CD4-positive, alpha-beta T cell (primary cell): ENCODE measurements around the gene GPR183. TPM values are rescaled to one million over a fixed set of nuclear protein-coding genes. Genes with fewer than 3 reads are reported as not detected.

ENCODE experiments used
- ATAC-seq: fragments of 200-7000 bp; cut with Tn5 transposase; one replicate; pipeline ENCODE4 v1.10.0; 2022; ENCODE audit warnings: mild to moderate bottlenecking; ENCODE audit not compliant: poor library complexity
- CTCF ChIA-PET: fragments of 350-600 bp; sonication (Branson Sonifier 250); formaldehyde crosslinking; loops from one replicate; lab custom pipeline; 2021; ENCODE audit warnings: antibody characterized with exemption, inconsistent platforms; lab: Charles Lee
- POLR2A ChIA-PET: fragments of 350-600 bp; sonication (Branson Sonifier 250); formaldehyde crosslinking; loops from one replicate; lab custom pipeline; 2021; ENCODE audit warnings: antibody characterized with exemption, inconsistent platforms; lab: Charles Lee
- DNase-seq, 14 experiments: peaks; one replicate each; pipeline ENCODE4 v3.0.0-alpha.2; 2013 to 2020; ENCODE audit warnings: mixed read lengths in 2 of 14
- H3K27ac ChIP-seq, 2 donors: one replicate each; pipeline versions ENCODE4 v1.5.1 to v1.7.0; 2013; ENCODE audit warnings: low read length in 2 of 2, low read depth in 1 of 2, mild to moderate bottlenecking in 1 of 2
- H3K27me3 ChIP-seq, 2 experiments: 1 replicate in 1 of 2; 2 replicates in 1 of 2; pipeline versions ENCODE4 v1.6.1 to v1.7.0; 2013; ENCODE audit warnings: low read length in 2 of 2, control low read depth in 1 of 2, mild to moderate bottlenecking in 1 of 2, moderate library complexity in 1 of 2; ENCODE audit not compliant: insufficient read depth in 2 of 2, control insufficient read depth in 1 of 2
- H3K36me3 ChIP-seq: one replicate; pipeline ENCODE4 v1.6.1; 2013; ENCODE audit warnings: low read length, control low read depth; ENCODE audit not compliant: insufficient read depth
- H3K4me1 ChIP-seq: one replicate; pipeline ENCODE4 v1.6.1; 2013; ENCODE audit warnings: low read length, control low read depth; ENCODE audit not compliant: insufficient read depth
- H3K4me3 ChIP-seq: one replicate; pipeline ENCODE4 v1.5.1; 2013; ENCODE audit warnings: mild to moderate bottlenecking, low read length, moderate library complexity
- H3K9me3 ChIP-seq, 2 experiments: 1 replicate in 1 of 2; 2 replicates in 1 of 2; pipeline versions ENCODE4 v1.6.1 to v1.7.0; 2013; ENCODE audit warnings: low read length in 2 of 2, mild to moderate bottlenecking in 2 of 2, control low read depth in 1 of 2, moderate library complexity in 1 of 2; ENCODE audit not compliant: control insufficient read depth in 1 of 2, insufficient read depth in 1 of 2
- H3K27ac Mint-ChIP-seq: one replicate; pipeline ENCODE4 v1.8.0; 2020; ENCODE audit warnings: mixed read lengths
- H3K27me3 Mint-ChIP-seq: one replicate; pipeline ENCODE4 v1.8.0; 2021; ENCODE audit warnings: mixed read lengths
- H3K36me3 Mint-ChIP-seq: one replicate; pipeline ENCODE4 v1.8.0; 2021; ENCODE audit warnings: low read depth, mixed read lengths
- H3K4me1 Mint-ChIP-seq: one replicate; pipeline ENCODE4 v1.8.0; 2021; ENCODE audit warnings: low read depth, mixed read lengths
- H3K4me3 Mint-ChIP-seq: one replicate; pipeline ENCODE4 v1.8.0; 2020; ENCODE audit warnings: mild to moderate bottlenecking, mixed read lengths
- H3K9me3 Mint-ChIP-seq: one replicate; pipeline ENCODE4 v1.8.0; 2020; ENCODE audit warnings: mixed read lengths
- CTCF ChIP-seq: fragments of 200-600 bp; IDR thresholded peaks from one replicate; pipeline ENCODE4 v1.8.0; 2022; ENCODE audit warnings: antibody characterized with exemption, mild to moderate bottlenecking
- intact Hi-C, 2 experiments: fragments of 100-400 bp; cut with DNase I in 1 of 2; cut with micrococcal nuclease in 1 of 2; formaldehyde crosslinking; loops; one replicate each; pipeline versions ENCODE4 v1.15.1 to v1.9.0; 2023 to 2025; cut with DNase I, micrococcal nuclease
- total RNA-seq, 174 experiments: library from RNA in 2 of 174; stranded (reverse) in 2 of 174; gene quantifications; one replicate each; pipeline ENCODE4 v1.2.3 and lab custom pipeline; 2021 to 2026

Gene GPR183
- total RNA-seq, 2 experiments from 2014 or later: 330 to 337 TPM

GRCh38 chr13:99289271-99289670 lies 17.9 kb downstream of the GPR183 start:
- peak overlapping the region; percentile 39 for H3K4me3 Mint-ChIP-seq
- no peaks in the 10 kb centered on the region for H3K9me3 Mint-ChIP-seq
- TF ChIP-seq CTCF: no peak

GRCh38 chr13:99288089-99288488 lies 19.1 kb downstream of the GPR183 start:
- POLR2A ChIA-PET: interaction anchor here (0.8 to 1.7 kb wide), 10 partner anchors 10 to 93 kb away, joined by 3 to 16 read pairs (median 3); no protein-coding TSS in a partner anchor
- peak overlapping the region; percentile 100 for H3K27ac Mint-ChIP-seq
- H3K36me3 Mint-ChIP-seq: peaks cover 59% of the 10 kb centered on the region
- H3K9me3 Mint-ChIP-seq: no peaks in the 10 kb centered on the region
- no peaks in the 10 kb centered on the region for H3K27me3 Mint-ChIP-seq
- Histone ChIP-seq H3K27ac (no peak overlapping the region), H3K4me3 (no peak overlapping the region), H3K9me3 (no peaks in the 10 kb centered on the region), H3K4me1 (peaks cover 72% of the 10 kb centered on the region), H3K27me3 (no peaks in the 10 kb centered on the region), H3K36me3 (peaks cover 17% of the 10 kb centered on the region)
- intact Hi-C loops: no loop called here
- CTCF ChIA-PET: interaction anchor here (0.9 to 1.7 kb wide), 3 partner anchors 19 to 149 kb away, joined by 3 to 9 read pairs (median 3); no protein-coding TSS in a partner anchor
- peaks cover 96% of the 10 kb centered on the region for H3K4me1 Mint-ChIP-seq
- no peak for ATAC-seq
- DNase-seq: no peak
- TF ChIP-seq CTCF: no peak
- H3K4me3 Mint-ChIP-seq: peak overlapping the region; percentile 55

More at GRCh38 chr13:99289271-99289670, 17.9 kb downstream of the GPR183 start:
- Histone ChIP-seq H3K27ac (no peak overlapping the region), H3K9me3 (no peaks in the 10 kb centered on the region), H3K27me3 (no peaks in the 10 kb centered on the region), H3K36me3 (peaks cover 29% of the 10 kb centered on the region), H3K4me1 (peaks cover 70% of the 10 kb centered on the region), H3K4me3 (no peak overlapping the region)
- intact Hi-C loops: no loop called here
- CTCF ChIA-PET: interaction anchor here (0.9 to 1.7 kb wide), 2 partner anchors 20 to 98 kb away, joined by 3 to 9 read pairs; no protein-coding TSS in a partner anchor
- DNase-seq: no peak
- ATAC-seq: no peak
- peaks cover 98% of the 10 kb centered on the region for H3K4me1 Mint-ChIP-seq
- POLR2A ChIA-PET: interaction anchor here (1.1 to 1.6 kb wide), 6 partner anchors 9 to 92 kb away, joined by 3 to 16 read pairs (median 3); no protein-coding TSS in a partner anchor
- H3K27me3 Mint-ChIP-seq: no peaks in the 10 kb centered on the region
- H3K27ac Mint-ChIP-seq: peak overlapping the region; percentile 100
- H3K36me3 Mint-ChIP-seq: peaks cover 71% of the 10 kb centered on the region

GRCh38 chr13:99287551-99287950 lies 19.6 kb downstream of the GPR183 start:
- intact Hi-C loops: no loop called here
- CTCF ChIA-PET: interaction anchor here (0.8 to 1.7 kb wide), 5 partner anchors 10 to 150 kb away, joined by 3 to 9 read pairs (median 3); no protein-coding TSS in a partner anchor
- H3K4me1 Mint-ChIP-seq: peaks cover 96% of the 10 kb centered on the region
- POLR2A ChIA-PET: interaction anchor here (0.7 to 3.4 kb wide), 7 partner anchors 9 to 88 kb away, joined by 3 to 17 read pairs (median 5); no protein-coding TSS in a partner anchor
- Histone ChIP-seq H3K27me3 (no peaks in the 10 kb centered on the region), H3K27ac (no peak overlapping the region), H3K9me3 (no peaks in the 10 kb centered on the region), H3K4me3 (no peak overlapping the region), H3K36me3 (peaks cover 12% of the 10 kb centered on the region), H3K4me1 (peaks cover 71% of the 10 kb centered on the region)
- DNase-seq (no peak), ATAC-seq (no peak)
- no peaks in the 10 kb centered on the region for H3K9me3 Mint-ChIP-seq
- no peak for TF ChIP-seq CTCF
- peaks cover 57% of the 10 kb centered on the region for H3K36me3 Mint-ChIP-seq
- peak overlapping the region; percentile 100 for H3K27ac Mint-ChIP-seq
- H3K27me3 Mint-ChIP-seq: no peaks in the 10 kb centered on the region
- peak overlapping the region; percentile 76 for H3K4me3 Mint-ChIP-seq
